Naive B cell (primary cell): ENCODE results near the gene CD8A. TPM values are rescaled to one million over a fixed set of nuclear protein-coding genes. Genes with fewer than 3 reads are reported as not detected.

Source experiments
- ATAC-seq, 2 donors: fragments of 150-1000 bp; cut with Tn5 transposase; 2 replicates each; pipeline ENCODE4 v1.10.0; 2021; ENCODE audit warnings: low read depth in 2 of 2, mild to moderate bottlenecking in 2 of 2, moderate library complexity in 2 of 2
- DNase-seq: peaks from one replicate; pipeline ENCODE4 v3.0.0; 2022
- H3K27ac Mint-ChIP-seq, 6 donors: one replicate each; pipeline ENCODE4 v1.8.0; 2020 to 2022; ENCODE audit warnings: mild to moderate bottlenecking in 6 of 6, mixed read lengths in 6 of 6, moderate library complexity in 5 of 6, inconsistent platforms in 2 of 6
- H3K27me3 Mint-ChIP-seq, 3 donors: one replicate each; pipeline ENCODE4 v1.8.0; 2021 to 2022; ENCODE audit warnings: mixed read lengths in 3 of 3, mild to moderate bottlenecking in 1 of 3
- H3K36me3 Mint-ChIP-seq, 2 donors: one replicate each; pipeline ENCODE4 v1.8.0; 2020 to 2022; ENCODE audit warnings: mixed read lengths in 2 of 2, inconsistent platforms in 1 of 2, mild to moderate bottlenecking in 1 of 2
- H3K4me1 Mint-ChIP-seq, 3 donors: one replicate each; pipeline ENCODE4 v1.8.0; 2020 to 2022; ENCODE audit warnings: mixed read lengths in 3 of 3, inconsistent platforms in 1 of 3, mild to moderate bottlenecking in 1 of 3, moderate library complexity in 1 of 3
- H3K4me3 Mint-ChIP-seq, 8 donors: one replicate each; pipeline ENCODE4 v1.8.0; 2020 to 2022; ENCODE audit warnings: mild to moderate bottlenecking in 8 of 8, mixed read lengths in 8 of 8, moderate library complexity in 8 of 8, inconsistent platforms in 2 of 8
- H3K9me3 Mint-ChIP-seq, 7 donors: one replicate each; pipeline ENCODE4 v1.8.0; 2020 to 2022; ENCODE audit warnings: mixed read lengths in 7 of 7, mild to moderate bottlenecking in 5 of 7, inconsistent platforms in 2 of 7, moderate library complexity in 1 of 7
- polyA plus RNA-seq, 6 donors: library from polyadenylated mRNA; unstranded; fragments of 300-500 nt; fragmentation: Illumina TruSeq; gene quantifications; one replicate each; pipeline ENCODE4 v1.2.3, GENCODE V29; 2021; ENCODE audit warnings: low read depth in 6 of 6

Gene CD8A
- polyA plus RNA-seq, 6 donors from 2014 or later = 0.59 to 1.9 (median 1.0) TPM; not detected in 2

DNA sequence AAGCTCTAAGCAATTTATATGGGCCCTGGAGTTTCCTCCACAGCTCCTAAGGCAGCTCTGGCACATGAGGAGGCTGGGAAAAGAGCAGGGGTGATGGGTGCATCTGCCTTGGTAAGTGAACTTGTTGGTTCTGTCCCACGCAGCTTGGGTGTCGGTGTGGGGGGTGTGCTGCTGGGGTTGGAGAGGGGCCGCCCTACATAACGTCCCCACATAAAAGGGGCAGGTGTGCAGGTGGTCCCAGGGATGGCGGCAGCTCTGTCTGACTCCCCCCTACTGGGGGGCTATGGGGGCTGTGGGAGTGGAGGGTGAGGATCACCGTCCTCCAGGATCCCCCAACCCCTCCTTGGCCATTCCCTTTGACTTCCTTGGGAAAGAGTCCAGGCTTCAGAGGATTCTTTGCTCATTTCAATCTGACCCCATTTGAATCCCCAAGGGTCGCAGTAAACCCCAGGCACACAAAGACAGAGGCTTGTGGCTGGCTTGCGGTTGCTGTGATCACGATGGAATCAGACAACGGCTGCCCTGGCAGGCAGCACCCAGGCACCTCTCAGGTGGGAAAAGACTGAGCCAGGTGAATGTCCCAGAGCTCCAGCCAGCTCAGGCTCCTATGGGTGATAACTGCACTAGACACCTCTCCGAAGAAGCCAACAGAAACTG, 34.5 kb upstream of the CD8A start:
- Mint-ChIP-seq H3K27ac (no peak overlapping the region), H3K27me3 (peaks cover 11 to 25% (median 24%) of the 10 kb centered on the region in 3 donors), H3K4me3 (no peak overlapping the region), H3K9me3 (peaks cover 6 to 16% (median 12%) of the 10 kb centered on the region in 7 donors), H3K36me3 (peaks cover 5 to 10% of the 10 kb centered on the region in 2 donors), H3K4me1 (no peaks in the 10 kb centered on the region)
- ATAC-seq (no peak), DNase-seq (no peak)

DNA sequence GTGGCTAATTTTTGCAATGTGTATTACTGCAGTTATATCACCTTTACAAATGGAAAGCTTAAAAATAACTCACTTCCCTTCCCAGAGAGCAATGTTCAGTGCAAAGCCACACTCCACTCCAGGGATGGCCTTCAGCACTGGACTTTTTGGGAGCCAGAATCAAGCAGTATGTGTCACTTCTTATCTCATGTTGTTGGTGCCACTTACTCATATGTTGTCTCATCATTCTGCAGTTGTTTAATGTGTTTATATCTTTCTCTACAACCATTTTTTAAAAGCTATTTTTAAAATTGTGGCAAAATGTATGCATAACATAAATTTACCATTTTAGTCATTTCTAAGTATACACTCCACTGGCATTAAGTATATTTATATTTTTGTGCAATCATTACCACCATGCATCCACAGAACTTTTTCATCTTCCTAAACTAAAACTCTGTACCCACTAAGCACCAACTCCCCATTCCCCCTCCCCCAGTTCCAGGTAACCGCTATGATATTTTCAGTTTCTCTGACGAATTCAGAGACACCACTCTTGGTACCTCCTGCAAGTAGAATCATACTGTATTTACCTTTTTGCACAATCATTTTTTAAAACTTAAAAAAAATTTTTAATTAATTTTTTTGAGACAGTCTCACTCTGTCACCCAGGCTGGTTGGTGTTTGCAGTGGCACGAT, 32.1 kb upstream of the CD8A start:
- peaks cover 6 to 16% (median 12%) of the 10 kb centered on the region in 7 donors for H3K9me3 Mint-ChIP-seq
- H3K4me1 Mint-ChIP-seq = no peaks in the 10 kb centered on the region
- peaks cover 16 to 38% (median 33%) of the 10 kb centered on the region in 3 donors for H3K27me3 Mint-ChIP-seq
- H3K27ac Mint-ChIP-seq = peak overlapping the region in 1 of 6 donors; percentile 59
- no peak overlapping the region for H3K4me3 Mint-ChIP-seq
- no peak for DNase-seq
- ATAC-seq = no peak
- H3K36me3 Mint-ChIP-seq = peaks cover 5 to 10% of the 10 kb centered on the region in 2 donors

DNA sequence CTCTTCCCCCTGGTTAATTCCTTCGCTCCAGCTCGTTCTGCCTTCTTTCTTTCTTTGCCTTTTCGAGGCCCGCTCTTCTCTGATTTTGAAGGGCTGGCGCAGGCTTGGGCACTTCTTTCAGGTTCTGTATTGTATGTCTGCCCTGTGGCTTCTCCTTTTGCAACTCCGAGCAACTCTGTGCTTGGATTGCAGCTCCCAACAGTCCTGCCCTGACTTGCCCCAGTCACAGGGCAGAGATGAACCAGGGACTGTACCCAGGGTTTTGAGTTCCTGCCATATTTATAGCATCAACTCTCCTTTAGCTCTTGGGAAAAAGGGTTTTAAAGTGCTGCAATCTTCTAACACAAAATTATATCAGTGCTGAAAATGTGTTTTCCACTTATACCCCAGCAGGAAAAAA, 31.1 kb upstream of the CD8A start:
- peak overlapping the region in 1 of 6 donors; percentile 76 for H3K27ac Mint-ChIP-seq
- peaks cover 5 to 10% of the 10 kb centered on the region in 2 donors for H3K36me3 Mint-ChIP-seq
- DNase-seq (no peak), ATAC-seq (no peak)
- H3K9me3 Mint-ChIP-seq = peaks cover 6 to 16% (median 12%) of the 10 kb centered on the region in 7 donors
- peaks cover 19 to 33% (median 32%) of the 10 kb centered on the region in 3 donors for H3K27me3 Mint-ChIP-seq
- no peak overlapping the region for H3K4me3 Mint-ChIP-seq
- H3K4me1 Mint-ChIP-seq = no peaks in the 10 kb centered on the region

DNA sequence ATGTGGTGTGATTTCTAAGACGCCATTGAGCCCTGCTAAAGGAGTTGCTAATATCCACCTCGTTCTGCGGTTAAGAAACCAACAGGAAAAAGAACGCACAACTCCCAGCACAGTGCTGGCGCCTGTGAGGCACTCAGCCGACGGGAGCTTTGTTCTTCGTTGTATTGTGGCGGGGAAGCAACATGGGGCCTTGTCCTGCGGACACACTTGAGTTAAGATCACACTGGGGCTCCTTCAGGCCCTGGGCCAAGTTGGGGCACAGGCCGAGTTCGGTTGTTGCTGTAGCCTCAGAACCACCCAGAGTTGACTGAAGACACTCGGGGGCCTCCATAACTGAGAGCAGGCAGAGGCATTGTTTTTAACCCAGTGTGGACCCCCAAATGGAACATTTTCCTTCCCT, 30.6 kb upstream of the CD8A start:
- Mint-ChIP-seq H3K4me1 (no peaks in the 10 kb centered on the region), H3K4me3 (peak overlapping the region in 1 of 8 donors; percentile 9), H3K9me3 (peaks cover 6 to 16% (median 12%) of the 10 kb centered on the region in 7 donors), H3K36me3 (peaks cover 5 to 10% of the 10 kb centered on the region in 2 donors), H3K27ac (no peak overlapping the region), H3K27me3 (peaks cover 18 to 35% (median 33%) of the 10 kb centered on the region in 3 donors)
- no peak for ATAC-seq
- no peak for DNase-seq

DNA sequence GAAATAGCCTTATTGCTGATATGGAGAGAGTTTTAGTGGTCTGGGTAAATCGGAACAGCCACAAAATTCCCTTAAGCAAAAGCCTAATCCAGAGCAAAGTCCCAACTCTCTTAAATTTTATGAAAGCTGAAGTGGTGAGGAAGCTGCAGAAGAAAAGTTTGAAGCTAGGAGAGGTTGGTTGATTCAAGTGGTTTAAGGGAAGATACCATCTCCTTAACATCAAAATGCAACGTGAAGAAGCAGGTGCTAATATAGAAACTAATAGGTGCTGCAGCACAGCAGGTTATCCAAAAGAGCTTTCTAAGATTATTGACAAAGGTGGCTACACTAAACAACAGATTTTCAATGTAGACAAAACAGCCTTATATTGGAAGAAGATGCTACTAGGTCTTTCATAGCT, 28.2 kb upstream of the CD8A start:
- Mint-ChIP-seq H3K4me3 (no peak overlapping the region), H3K4me1 (no peaks in the 10 kb centered on the region), H3K27ac (no peak overlapping the region), H3K9me3 (peaks cover 6 to 16% (median 12%) of the 10 kb centered on the region in 7 donors), H3K27me3 (peaks cover 12 to 37% (median 32%) of the 10 kb centered on the region in 3 donors), H3K36me3 (peaks cover 5 to 10% of the 10 kb centered on the region in 2 donors)
- ATAC-seq (no peak), DNase-seq (no peak)

DNA sequence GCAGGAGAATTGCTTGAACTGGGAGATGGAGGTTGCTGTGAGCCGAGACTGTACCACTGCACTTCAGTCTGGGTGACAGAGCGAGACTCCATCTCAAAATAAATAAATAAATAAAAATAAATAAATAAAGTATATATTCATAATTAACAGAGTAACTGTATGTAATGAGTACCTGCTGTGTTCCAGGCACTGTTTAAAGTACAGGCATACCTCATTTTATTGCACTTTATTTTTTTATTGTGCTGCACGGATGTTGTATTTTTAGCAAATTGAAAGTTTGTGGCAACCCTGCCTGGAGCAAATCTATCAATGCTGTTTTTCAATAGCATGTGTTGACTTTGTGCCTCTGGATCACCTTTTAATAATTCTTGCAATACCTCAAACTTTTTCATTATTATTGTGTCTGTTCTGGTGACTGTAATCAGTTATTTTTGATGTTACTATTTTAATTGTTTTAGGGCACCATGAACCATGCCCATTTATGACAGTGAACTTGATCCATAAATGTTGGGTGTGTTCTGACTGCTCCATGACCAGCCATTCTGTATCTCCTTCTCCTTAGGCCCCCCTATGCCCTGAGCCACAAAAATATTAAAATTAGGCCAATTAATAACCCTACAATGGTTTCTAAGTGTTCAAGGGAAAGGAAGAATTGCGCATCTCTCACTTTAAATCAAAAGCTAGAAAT, 27.5 kb upstream of the CD8A start:
- ATAC-seq (no peak), DNase-seq (no peak)
- H3K36me3 Mint-ChIP-seq = peaks cover 5 to 10% of the 10 kb centered on the region in 2 donors
- H3K9me3 Mint-ChIP-seq = peaks cover 4 to 16% (median 8%) of the 10 kb centered on the region in 7 donors
- H3K27me3 Mint-ChIP-seq = peaks cover 18 to 31% (median 25%) of the 10 kb centered on the region in 3 donors
- no peaks in the 10 kb centered on the region for H3K4me1 Mint-ChIP-seq
- H3K4me3 Mint-ChIP-seq = no peak overlapping the region
- H3K27ac Mint-ChIP-seq = no peak overlapping the region

DNA sequence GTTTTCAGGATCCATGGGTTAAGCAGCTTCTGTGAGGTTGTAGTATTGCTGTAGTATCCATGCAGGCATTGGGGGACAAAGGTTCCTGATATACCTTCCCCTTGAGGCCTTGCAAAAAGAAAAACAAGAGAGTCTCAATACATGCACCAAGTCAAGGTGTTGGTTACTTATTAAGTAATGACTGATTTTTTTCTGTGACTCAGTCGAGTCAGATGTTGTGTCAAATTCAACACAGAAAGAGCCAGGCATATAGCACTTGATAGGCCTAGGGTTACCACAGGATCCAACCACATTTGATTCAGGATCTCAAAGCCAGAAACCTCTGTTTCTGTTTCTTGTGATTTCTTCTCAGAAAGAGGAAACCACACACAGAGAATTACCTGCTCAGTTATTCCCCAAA, 24.9 kb upstream of the CD8A start:
- Mint-ChIP-seq H3K27me3 (peaks cover 33 to 35% (median 34%) of the 10 kb centered on the region in 3 donors), H3K36me3 (no peaks in the 10 kb centered on the region), H3K4me3 (no peak overlapping the region), H3K4me1 (no peaks in the 10 kb centered on the region), H3K9me3 (no peaks in the 10 kb centered on the region), H3K27ac (no peak overlapping the region)
- ATAC-seq = no peak
- DNase-seq = no peak

DNA sequence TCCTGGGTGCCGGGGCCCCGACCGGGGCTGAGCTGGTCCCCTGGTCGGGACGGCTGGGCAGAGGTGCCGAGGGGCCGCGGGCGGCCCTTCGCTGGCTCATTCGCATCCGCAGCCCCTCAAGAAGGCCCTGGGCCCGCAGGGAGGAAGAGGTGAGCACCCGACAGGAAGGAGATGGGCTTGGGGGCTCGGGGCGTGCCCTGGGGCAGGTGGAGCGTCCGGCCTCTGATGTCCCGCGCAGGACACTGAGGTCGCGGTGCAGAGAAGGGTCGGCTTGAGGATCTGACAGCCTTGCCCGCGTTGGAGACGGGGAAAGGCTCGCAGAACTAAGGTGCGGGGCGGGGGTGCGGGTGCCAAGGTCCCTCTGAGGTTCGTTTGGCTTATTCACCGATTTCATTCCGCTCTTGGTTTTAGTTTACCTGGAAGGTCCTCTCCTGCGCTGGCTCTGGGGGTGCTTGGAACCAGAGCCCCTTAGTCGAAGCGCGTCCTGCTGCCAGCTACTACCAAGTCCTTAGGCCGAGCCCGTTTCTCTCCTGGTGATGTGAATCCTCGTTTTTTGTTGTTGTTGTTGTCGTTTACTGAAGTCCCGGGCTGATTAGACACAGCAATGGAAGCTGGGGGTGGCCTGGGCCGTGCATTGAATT, 18.9 kb upstream of the CD8A start:
- no peaks in the 10 kb centered on the region for H3K36me3 Mint-ChIP-seq
- DNase-seq (no peak), ATAC-seq (no peak)
- H3K9me3 Mint-ChIP-seq = no peaks in the 10 kb centered on the region
- H3K27me3 Mint-ChIP-seq = peaks cover 48 to 66% (median 58%) of the 10 kb centered on the region in 3 donors
- peaks cover 24 to 26% (median 24%) of the 10 kb centered on the region in 3 donors for H3K4me1 Mint-ChIP-seq
- peak overlapping the region in 6 of 8 donors; percentile 61 to 89 (median 66) for H3K4me3 Mint-ChIP-seq
- H3K27ac Mint-ChIP-seq = no peak overlapping the region

DNA sequence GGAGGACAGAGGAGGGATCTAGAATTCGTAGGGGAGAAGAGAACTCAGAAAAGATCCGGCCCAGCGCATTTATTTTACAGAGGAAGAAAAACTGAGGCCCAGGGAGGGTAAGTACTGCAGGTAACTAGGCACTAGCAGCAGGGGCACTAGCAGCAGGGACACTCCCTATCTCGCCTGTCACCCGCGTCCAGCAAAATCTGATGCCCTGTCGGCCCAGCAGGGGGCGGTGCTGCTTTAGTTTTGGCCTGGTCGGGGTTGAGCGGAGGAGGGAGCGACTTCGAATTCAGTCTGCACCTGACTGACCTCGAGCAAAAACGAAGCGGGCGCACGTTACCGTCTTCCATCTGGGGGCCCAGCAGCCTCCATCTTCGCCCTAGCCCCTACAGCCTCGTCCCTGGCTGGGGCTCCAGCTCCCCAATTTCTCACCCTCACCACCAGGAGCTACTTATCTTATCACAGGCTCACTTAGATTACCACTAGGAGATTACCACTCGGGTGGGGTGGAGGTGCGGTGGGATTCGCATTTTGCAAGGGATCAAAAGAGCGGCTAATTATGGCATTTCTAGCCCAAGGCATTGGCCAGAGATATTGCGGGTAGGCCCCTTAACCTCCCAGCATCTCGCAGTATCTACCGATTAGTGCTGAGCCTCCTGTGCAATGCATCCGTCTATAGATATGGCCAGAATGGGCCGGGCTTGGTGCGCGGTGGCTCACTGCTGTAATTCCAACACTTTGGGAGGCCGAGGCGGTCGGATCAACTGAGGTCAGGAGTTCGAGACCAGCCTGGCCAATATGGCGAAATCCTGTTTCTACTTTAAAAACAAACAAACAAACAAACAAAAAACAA, 17.8 kb upstream of the CD8A start:
- no peaks in the 10 kb centered on the region for H3K9me3 Mint-ChIP-seq
- DNase-seq (peak; percentile 90), ATAC-seq (peak; percentile 92 to 94)
- peaks cover 24 to 26% (median 24%) of the 10 kb centered on the region in 3 donors for H3K4me1 Mint-ChIP-seq
- H3K36me3 Mint-ChIP-seq = no peaks in the 10 kb centered on the region
- H3K4me3 Mint-ChIP-seq = peak overlapping the region; percentile 80 to 95 (median 92)
- H3K27ac Mint-ChIP-seq = peak overlapping the region in 1 of 6 donors; percentile 49
- H3K27me3 Mint-ChIP-seq = peaks cover 48 to 66% (median 56%) of the 10 kb centered on the region in 3 donors

DNA sequence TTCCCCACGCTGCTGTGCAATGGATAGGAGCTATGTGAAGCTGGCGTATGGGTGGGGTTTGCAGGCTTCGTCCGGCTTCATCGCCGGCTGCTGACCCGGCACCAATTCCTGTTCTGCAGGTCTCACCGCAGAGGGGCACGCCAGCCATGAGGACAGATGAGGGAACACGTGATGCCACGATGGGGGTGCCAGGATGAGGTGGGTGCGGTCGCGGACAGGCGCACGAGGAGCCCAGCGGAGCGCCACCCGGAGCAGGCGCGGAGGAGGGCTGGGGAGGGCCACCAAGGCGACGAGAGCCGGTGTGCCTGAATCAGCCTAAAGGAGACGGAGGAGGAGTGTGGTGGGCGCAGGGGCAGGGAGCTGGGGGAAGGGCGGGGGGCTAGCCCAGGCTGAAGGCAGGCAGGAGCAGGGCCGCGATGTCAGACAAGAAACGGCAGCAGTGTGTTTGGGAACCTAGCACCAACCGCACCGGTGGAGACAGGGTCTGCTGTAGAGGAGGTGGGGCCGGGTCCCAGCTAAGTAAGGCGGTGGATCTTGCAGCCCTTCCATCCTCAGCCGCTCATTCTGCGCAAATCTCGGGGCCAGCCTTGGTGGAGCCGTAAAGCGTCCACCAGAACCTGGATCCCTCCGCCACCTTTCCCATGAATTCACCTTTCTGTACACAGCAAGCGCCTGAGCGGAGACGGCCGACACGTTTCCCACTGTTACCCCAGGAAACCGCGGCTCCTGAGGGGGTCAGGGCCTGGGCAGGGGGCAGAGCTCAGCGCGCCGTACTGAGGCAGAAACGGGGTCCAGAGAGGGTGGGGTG, 17.0 kb upstream of the CD8A start:
- Mint-ChIP-seq H3K27me3 (peaks cover 48 to 63% (median 49%) of the 10 kb centered on the region in 3 donors), H3K36me3 (no peaks in the 10 kb centered on the region), H3K4me3 (peak overlapping the region; percentile 80 to 95 (median 92)), H3K9me3 (no peaks in the 10 kb centered on the region), H3K4me1 (peaks cover 24 to 26% (median 24%) of the 10 kb centered on the region in 3 donors), H3K27ac (peak overlapping the region in 2 of 6 donors; percentile 31 to 94)
- ATAC-seq (peak; percentile 35 to 41), DNase-seq (peak; percentile 43)

DNA sequence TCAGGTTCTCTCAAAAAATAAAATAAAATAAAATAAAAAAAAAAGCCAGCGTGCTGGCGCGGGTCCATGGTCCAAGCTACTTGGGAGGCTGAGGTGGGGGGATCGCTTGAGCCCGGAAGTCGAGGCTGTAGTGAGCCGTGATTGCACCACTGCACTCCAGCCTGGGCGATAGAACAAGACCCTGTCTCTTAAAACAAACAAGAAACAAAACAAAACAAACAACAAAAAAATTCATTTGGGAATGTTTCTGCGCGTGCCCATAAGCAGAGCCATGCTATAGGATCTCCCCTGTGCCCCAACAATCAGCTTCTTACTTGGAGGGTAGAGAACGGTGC, 16.4 kb upstream of the CD8A start:
- H3K27ac Mint-ChIP-seq = no peak overlapping the region
- no peak for ATAC-seq

More for the DNA sequence above, 16.4 kb upstream of the CD8A start:
- peaks cover 24 to 26% (median 24%) of the 10 kb centered on the region in 3 donors for H3K4me1 Mint-ChIP-seq
- peaks cover 43 to 57% (median 43%) of the 10 kb centered on the region in 3 donors for H3K27me3 Mint-ChIP-seq
- H3K36me3 Mint-ChIP-seq = no peaks in the 10 kb centered on the region
- no peaks in the 10 kb centered on the region for H3K9me3 Mint-ChIP-seq
- DNase-seq = no peak
- peak overlapping the region in 7 of 8 donors; percentile 80 to 95 (median 91) for H3K4me3 Mint-ChIP-seq
